Calu3 (cell line): ENCODE results near the gene ERVH48-1. TPM values are rescaled to one million over a fixed set of nuclear protein-coding genes. Genes with fewer than 3 reads are reported as not detected.
A peak's percentile ranks its signal among the peaks of the same experiment; 100 is the strongest.

Experiments used
- BruUV-seq: library from RNA; stranded (reverse); fragments of 400-500 nt; replicated peaks from 2 replicates; lab custom pipeline; 2021; lab: Mats Ljungman, UMichigan
- CTCF ChIA-PET: fragments of 300-600 bp; sonication (Branson Sonifier 250); formaldehyde crosslinking; loops from one replicate; lab custom pipeline; 2022; ENCODE audit warnings: antibody characterized with exemption; lab: Charles Lee
- DNase-seq: peaks from one replicate; pipeline ENCODE4 v3.0.0; 2022
- H3K27ac Mint-ChIP-seq: one replicate; pipeline ENCODE4 v1.8.0; 2022; ENCODE audit warnings: mixed read lengths; ENCODE audit not compliant: unreplicated experiment
- H3K27me3 Mint-ChIP-seq: one replicate; pipeline ENCODE4 v1.8.0; 2022; ENCODE audit warnings: mixed read lengths; ENCODE audit not compliant: unreplicated experiment
- H3K36me3 Mint-ChIP-seq: one replicate; pipeline ENCODE4 v1.8.0; 2022; ENCODE audit warnings: mild to moderate bottlenecking, moderate library complexity, mixed read lengths; ENCODE audit not compliant: insufficient read depth, unreplicated experiment
- H3K4me1 Mint-ChIP-seq: one replicate; pipeline ENCODE4 v1.8.0; 2022; ENCODE audit warnings: mild to moderate bottlenecking, low read depth, mixed read lengths; ENCODE audit not compliant: unreplicated experiment
- H3K4me3 Mint-ChIP-seq: one replicate; pipeline ENCODE4 v1.8.0; 2022; ENCODE audit warnings: mild to moderate bottlenecking, low read depth, moderate library complexity, mixed read lengths; ENCODE audit not compliant: unreplicated experiment
- H3K9me3 Mint-ChIP-seq: one replicate; pipeline ENCODE4 v1.8.0; 2022; ENCODE audit warnings: low read depth, mixed read lengths; ENCODE audit not compliant: unreplicated experiment
- CTCF ChIP-seq: fragments of 200-600 bp; IDR thresholded peaks from one replicate; pipeline ENCODE4 v1.8.0; 2022; ENCODE audit warnings: antibody characterized with exemption; ENCODE audit not compliant: unreplicated experiment
- intact Hi-C: fragments of 100-400 bp; cut with micrococcal nuclease; formaldehyde crosslinking; loops from one replicate; pipeline ENCODE4 v1.10.0; 2022; ENCODE audit not compliant: unreplicated experiment
- total RNA-seq: library from RNA; stranded (reverse); gene quantifications from 2 replicates; pipeline ENCODE4 v1.2.3, GENCODE V29; 2022

The ERVH48-1 gene
- total RNA-seq, 1 experiment from 2014 or later = not detected

- DNase-seq = no peak
- CTCF ChIA-PET = no interaction called here
- no peak overlapping the region for H3K4me3 Mint-ChIP-seq
- TF ChIP-seq CTCF = no peak
- no peaks in the 10 kb centered on the region for H3K4me1 Mint-ChIP-seq
- H3K27ac Mint-ChIP-seq = no peak overlapping the region
- H3K36me3 Mint-ChIP-seq = peaks cover 17% of the 10 kb centered on the region
- intact Hi-C loops = no loop called here
- no peaks in the 10 kb centered on the region for H3K27me3 Mint-ChIP-seq
- H3K9me3 Mint-ChIP-seq = no peaks in the 10 kb centered on the region
- TSS peak; percentile 9 for BruUV-seq
Observed at GRCh38 chr21:42903817-42904216, 21.6 kb downstream of the ERVH48-1 start.

- DNase-seq = no peak
- BruUV-seq = no TSS peak
- CTCF ChIA-PET = no interaction called here
- Mint-ChIP-seq H3K27me3 (no peaks in the 10 kb centered on the region), H3K36me3 (peaks cover 21% of the 10 kb centered on the region), H3K4me1 (no peaks in the 10 kb centered on the region), H3K27ac (no peak overlapping the region), H3K4me3 (no peak overlapping the region), H3K9me3 (no peaks in the 10 kb centered on the region)
- intact Hi-C loops = no loop called here
- no peak for TF ChIP-seq CTCF
Observed at GRCh38 chr21:42900446-42900845, 25.0 kb downstream of the ERVH48-1 start.

GRCh38 chr21:42892931-42893755 lies 32.3 kb downstream of the ERVH48-1 start, which contains the start of gene NDUFV3:
NDUFV3 (plus strand) TSS chr21:42893309; CDS start chr21:42893334, 25 bp downstream.
- CTCF ChIA-PET = interaction anchor here (0.6 to 1.3 kb wide), 2 partner anchors 299 to 300 kb away, joined by 3 read pairs; no protein-coding TSS in a partner anchor
- Mint-ChIP-seq H3K9me3 (no peaks in the 10 kb centered on the region), H3K27ac (peak within 1 kb of the TSS; percentile 98), H3K27me3 (no peaks in the 10 kb centered on the region), H3K4me3 (peak within 1 kb of the TSS; percentile 92), H3K36me3 (peaks cover 33% of the 10 kb centered on the region), H3K4me1 (peaks cover 7% of the 10 kb centered on the region)
- DNase-seq = peak; percentile 96
- BruUV-seq = no TSS peak
- intact Hi-C loops = no loop called here
- TF ChIP-seq CTCF = no peak

- CTCF ChIA-PET = interaction anchor here (0.6 to 1.3 kb wide), 2 partner anchors 298 to 300 kb away, joined by 3 read pairs; no protein-coding TSS in a partner anchor
- no peak for DNase-seq
- BruUV-seq = TSS peak; percentile 97
- intact Hi-C loops = no loop called here
- Mint-ChIP-seq H3K36me3 (peaks cover 27% of the 10 kb centered on the region), H3K9me3 (no peaks in the 10 kb centered on the region), H3K4me1 (peaks cover 7% of the 10 kb centered on the region), H3K27ac (peak overlapping the region; percentile 98), H3K4me3 (peak overlapping the region; percentile 92), H3K27me3 (no peaks in the 10 kb centered on the region)
- TF ChIP-seq CTCF = no peak
Observed at GRCh38 chr21:42892582-42892930, 32.9 kb downstream of the ERVH48-1 start.
